PC-3 (cell line): ENCODE data around the gene AUH.

Experiments
- CTCF ChIP-seq: fragments of 300-600 bp; sonication (generic); conservative IDR thresholded peaks from 2 replicates; pipeline ENCODE4 v1.5.1; 2017; ENCODE audit warnings: antibody characterized with exemption, low read depth, mild to moderate bottlenecking, low read length
- EZH2 ChIP-seq: fragments of 300-600 bp; sonication (generic); IDR thresholded peaks from one replicate; pipeline ENCODE4 v1.6.1; 2017; ENCODE audit warnings: antibody characterized with exemption, mild to moderate bottlenecking, low read length; ENCODE audit not compliant: unreplicated experiment

GRCh38 chr9:91239367-91240111, 122.2 kb downstream of the AUH start:
- TF ChIP-seq CTCF (no peak), EZH2 (no peak)
